Activated CD4-positive, alpha-beta T cell treated with anti-CD3 and anti-CD28 coated beads, Interleukin-2, amount 10 ng/mL, durations not matched to agents 24 days and 14 days (primary cell): ENCODE results near the gene RGS19. TPM values are rescaled to one million over a fixed set of nuclear protein-coding genes. Genes with fewer than 3 reads are reported as not detected.

Experiments used
- DNase-seq: peaks from one replicate; pipeline ENCODE4 v3.0.0; 2022
- H3K27ac Mint-ChIP-seq: one replicate; pipeline ENCODE4 v1.8.0; 2022; ENCODE audit warnings: mild to moderate bottlenecking, mixed read lengths
- H3K27me3 Mint-ChIP-seq: one replicate; pipeline ENCODE4 v1.8.0; 2022; ENCODE audit warnings: mixed read lengths
- H3K36me3 Mint-ChIP-seq: one replicate; pipeline ENCODE4 v1.8.0; 2022; ENCODE audit warnings: low read depth, mild to moderate bottlenecking, mixed read lengths
- H3K4me1 Mint-ChIP-seq: one replicate; pipeline ENCODE4 v1.8.0; 2021; ENCODE audit warnings: mixed read lengths
- H3K4me3 Mint-ChIP-seq: one replicate; pipeline ENCODE4 v1.8.0; 2022; ENCODE audit warnings: mild to moderate bottlenecking, moderate library complexity, mixed read lengths
- H3K9me3 Mint-ChIP-seq: one replicate; pipeline ENCODE4 v1.8.0; 2021; ENCODE audit warnings: mixed read lengths
- intact Hi-C: fragments of 100-400 bp; cut with micrococcal nuclease; formaldehyde crosslinking; loops from one replicate; pipeline ENCODE4 v1.15.1; 2023
- total RNA-seq: library from RNA; stranded (reverse); gene quantifications from 2 replicates; pipeline ENCODE4 v1.2.3, GENCODE V29; 2022

RGS19 gene
- total RNA-seq, 1 donor from 2014 or later, result 50.0 TPM

DNA sequence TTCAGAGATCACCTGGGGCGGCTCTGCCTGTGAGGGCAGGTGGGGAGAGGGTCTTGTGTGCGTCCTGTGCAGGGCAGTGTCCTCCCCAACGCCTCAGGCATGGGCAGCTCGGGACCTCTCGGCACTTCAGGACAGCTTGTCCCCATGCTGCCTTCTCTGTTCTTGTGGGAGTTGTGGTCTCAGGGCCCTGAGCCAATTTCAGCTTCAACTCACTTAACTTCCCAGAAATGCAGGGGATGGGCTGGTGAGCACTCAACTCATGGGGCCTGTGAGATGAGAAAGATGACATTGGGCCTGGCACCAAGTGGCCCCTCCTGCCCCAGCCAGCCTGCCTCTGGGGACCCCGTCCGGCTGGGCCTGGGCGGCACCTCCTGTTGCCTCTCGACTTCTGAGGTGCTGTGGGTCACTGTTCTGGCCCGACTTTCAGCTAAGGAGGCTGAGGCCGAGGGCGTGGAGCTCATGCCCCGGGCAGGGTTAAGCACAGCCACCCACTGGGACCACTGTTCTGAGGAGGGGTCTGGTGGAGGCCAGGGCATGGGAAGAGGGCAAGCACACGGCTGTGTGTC is 6.7 kb downstream of the RGS19 start:
- H3K4me1 Mint-ChIP-seq, result peaks cover 7% of the 10 kb centered on the region
- no peak overlapping the region for H3K4me3 Mint-ChIP-seq
- no peaks in the 10 kb centered on the region for H3K27me3 Mint-ChIP-seq

DNA sequence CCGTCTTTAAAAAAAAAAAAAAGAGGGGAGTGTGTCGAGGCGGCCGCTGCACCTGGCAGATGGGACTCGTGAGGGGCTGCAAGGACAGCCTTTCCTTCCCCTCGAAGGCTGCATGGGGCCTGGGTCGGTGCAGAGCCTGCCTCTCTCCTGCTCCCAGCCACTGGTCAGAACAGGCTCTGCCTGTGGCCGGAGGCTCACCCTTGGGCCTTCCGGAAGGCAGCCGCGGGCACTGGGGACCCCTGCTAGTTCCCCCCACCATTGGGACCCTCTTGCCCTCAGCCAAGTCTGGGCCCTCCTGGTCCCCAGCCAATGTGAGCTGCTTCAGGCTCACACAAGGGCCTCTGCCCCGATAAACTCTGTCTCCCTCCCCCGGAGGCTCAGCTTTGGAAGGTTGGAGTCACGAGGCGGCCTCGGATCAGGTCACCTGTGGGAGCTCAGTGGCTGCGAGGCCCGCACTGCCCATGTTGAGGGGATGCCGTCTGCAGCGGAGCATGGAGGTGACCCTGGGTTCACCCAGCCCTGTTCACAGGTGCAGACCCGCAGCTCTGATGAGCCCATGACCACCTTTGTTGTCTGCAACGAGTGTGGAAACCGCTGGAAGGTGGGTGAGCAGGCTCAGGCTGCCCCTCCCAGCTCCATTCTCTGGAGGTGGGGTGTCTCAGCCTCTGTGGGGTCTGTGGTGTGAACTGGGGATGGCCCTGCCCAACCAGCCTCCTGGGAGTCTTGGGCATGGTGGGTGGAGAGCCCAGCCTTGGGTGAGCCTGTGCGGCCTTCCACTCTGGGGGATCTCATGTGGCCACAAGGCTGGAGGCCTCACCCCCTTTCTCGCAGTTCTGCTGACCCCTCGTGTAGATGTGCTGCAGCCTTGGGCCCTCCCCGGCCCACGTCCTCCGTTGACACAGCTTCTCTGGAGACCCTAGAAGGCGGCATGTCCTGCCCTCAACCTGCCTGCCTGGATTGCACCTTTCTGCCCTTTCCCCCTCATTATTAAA is 7.7 kb downstream of the RGS19 start:
- Mint-ChIP-seq H3K27ac (no peak overlapping the region), H3K9me3 (no peaks in the 10 kb centered on the region)
- intact Hi-C loops, result no loop called here

More for the DNA sequence above, 6.7 kb downstream of the RGS19 start:
- intact Hi-C loops, result no loop called here
- Mint-ChIP-seq H3K9me3 (no peaks in the 10 kb centered on the region), H3K36me3 (peaks cover 18% of the 10 kb centered on the region), H3K27ac (peak overlapping the region; percentile 58)
- no peak for DNase-seq

DNA sequence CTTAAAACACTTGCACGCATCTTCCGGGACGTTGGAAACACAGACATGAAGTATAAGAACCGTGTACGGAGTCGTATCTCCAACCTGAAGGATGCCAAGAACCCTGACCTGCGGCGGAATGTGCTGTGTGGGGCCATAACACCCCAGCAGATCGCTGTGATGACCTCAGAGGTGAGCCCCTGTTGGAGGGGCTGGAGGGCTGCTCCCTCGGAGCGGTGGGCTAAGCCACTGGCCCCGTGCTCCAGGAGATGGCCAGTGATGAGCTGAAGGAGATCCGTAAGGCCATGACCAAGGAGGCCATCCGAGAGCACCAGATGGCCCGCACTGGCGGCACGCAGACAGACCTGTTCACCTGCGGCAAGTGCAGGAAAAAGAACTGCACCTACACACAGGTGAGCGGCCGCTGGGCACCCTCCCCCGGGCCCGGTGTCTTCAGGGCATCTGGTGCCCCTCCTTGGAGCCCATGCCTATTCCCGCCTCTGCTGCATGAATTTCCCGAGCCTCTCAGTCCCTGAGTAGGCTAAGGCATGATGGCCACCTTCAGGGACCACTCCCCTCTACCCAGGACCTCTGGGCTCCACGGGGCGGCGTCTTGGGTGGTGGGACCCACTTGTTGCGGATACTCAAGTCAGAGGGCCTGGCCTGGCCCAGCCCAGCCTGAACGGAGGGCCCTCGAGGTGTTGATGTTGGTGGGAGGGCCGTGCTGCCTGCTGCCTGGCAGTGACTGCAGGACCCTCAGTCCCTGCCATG is 8.9 kb downstream of the RGS19 start:
- DNase-seq, result no peak
- no peaks in the 10 kb centered on the region for H3K27me3 Mint-ChIP-seq
- peaks cover 25% of the 10 kb centered on the region for H3K4me1 Mint-ChIP-seq
- H3K36me3 Mint-ChIP-seq, result peaks cover 14% of the 10 kb centered on the region
- no peaks in the 10 kb centered on the region for H3K9me3 Mint-ChIP-seq
- no peak overlapping the region for H3K27ac Mint-ChIP-seq
- H3K4me3 Mint-ChIP-seq, result no peak overlapping the region
- intact Hi-C loops, result no loop called here

More for the DNA sequence above, 7.7 kb downstream of the RGS19 start:
- Mint-ChIP-seq H3K4me1 (peaks cover 14% of the 10 kb centered on the region), H3K27me3 (no peaks in the 10 kb centered on the region), H3K36me3 (peaks cover 20% of the 10 kb centered on the region), H3K4me3 (no peak overlapping the region)
- DNase-seq, result no peak

DNA sequence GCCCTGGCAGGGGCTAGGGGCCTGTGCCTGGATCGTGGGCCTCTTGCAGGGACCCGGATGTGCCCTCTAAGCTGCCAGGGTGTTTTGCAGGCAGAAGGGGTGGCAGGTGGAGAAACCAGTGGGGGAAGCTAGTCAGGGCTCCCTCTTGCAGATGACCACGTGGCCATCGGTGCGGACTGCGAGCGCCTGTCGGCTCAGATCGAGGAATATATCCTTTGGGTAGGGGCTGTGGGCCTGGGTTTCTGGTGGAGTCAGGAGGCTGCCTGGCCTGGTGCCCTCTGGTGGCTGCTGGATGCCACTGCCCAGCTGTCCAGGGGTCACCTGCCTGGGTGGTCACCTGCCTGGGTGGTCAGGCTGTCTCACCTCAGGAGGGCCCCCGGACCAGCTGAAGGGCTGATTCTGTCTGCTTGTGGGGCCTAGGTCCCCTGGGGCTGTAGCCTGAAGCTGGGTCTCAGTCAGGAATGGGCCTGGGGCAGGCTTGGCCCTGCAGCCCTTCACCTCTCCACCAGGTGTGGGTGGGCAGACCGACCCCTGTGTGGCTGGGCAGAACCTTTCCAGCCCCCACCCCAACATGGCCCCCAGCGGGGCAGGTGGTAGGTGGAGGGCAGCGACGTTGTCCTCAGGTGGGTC is 9.6 kb downstream of the RGS19 start:
- Mint-ChIP-seq H3K27me3 (no peaks in the 10 kb centered on the region), H3K27ac (no peak overlapping the region), H3K9me3 (no peaks in the 10 kb centered on the region), H3K4me3 (no peak overlapping the region), H3K36me3 (peaks cover 13% of the 10 kb centered on the region), H3K4me1 (peaks cover 29% of the 10 kb centered on the region)
- intact Hi-C loops, result loop anchor here (10.0 kb wide), 2 partner anchors 205 to 445 kb away; partner anchors contain the start of genes ABHD16B, GMEB2 and TPD52L2
- peak; percentile 81 for DNase-seq

DNA sequence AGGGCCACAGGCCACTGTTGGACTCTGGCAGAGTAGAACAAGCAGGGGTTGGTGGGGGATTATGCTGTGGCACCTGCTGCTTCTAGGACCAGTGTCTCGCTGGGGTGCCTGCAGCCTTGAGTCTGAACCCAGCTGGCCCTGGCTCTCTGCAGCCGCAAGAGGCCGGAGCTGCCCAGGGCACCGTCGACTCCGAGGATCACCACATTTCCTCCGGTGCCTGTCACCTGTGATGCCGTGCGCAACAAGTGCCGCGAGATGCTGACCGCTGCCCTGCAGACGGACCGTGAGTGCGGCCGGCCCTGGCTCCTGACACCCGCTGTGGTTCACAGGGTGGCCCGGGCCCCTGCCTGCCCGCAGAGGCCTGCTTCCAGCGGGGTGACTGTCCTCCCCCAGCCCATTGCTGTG is 10.1 kb downstream of the RGS19 start:
- H3K27me3 Mint-ChIP-seq, result no peaks in the 10 kb centered on the region
- H3K36me3 Mint-ChIP-seq, result peaks cover 13% of the 10 kb centered on the region
- peaks cover 34% of the 10 kb centered on the region for H3K4me1 Mint-ChIP-seq
- H3K27ac Mint-ChIP-seq, result no peak overlapping the region
- no peaks in the 10 kb centered on the region for H3K9me3 Mint-ChIP-seq
- intact Hi-C loops, result loop anchor here (10.0 kb wide), 2 partner anchors 204 to 444 kb away; partner anchors contain the start of genes ABHD16B, GMEB2 and TPD52L2
- DNase-seq, result no peak
- H3K4me3 Mint-ChIP-seq, result no peak overlapping the region

DNA sequence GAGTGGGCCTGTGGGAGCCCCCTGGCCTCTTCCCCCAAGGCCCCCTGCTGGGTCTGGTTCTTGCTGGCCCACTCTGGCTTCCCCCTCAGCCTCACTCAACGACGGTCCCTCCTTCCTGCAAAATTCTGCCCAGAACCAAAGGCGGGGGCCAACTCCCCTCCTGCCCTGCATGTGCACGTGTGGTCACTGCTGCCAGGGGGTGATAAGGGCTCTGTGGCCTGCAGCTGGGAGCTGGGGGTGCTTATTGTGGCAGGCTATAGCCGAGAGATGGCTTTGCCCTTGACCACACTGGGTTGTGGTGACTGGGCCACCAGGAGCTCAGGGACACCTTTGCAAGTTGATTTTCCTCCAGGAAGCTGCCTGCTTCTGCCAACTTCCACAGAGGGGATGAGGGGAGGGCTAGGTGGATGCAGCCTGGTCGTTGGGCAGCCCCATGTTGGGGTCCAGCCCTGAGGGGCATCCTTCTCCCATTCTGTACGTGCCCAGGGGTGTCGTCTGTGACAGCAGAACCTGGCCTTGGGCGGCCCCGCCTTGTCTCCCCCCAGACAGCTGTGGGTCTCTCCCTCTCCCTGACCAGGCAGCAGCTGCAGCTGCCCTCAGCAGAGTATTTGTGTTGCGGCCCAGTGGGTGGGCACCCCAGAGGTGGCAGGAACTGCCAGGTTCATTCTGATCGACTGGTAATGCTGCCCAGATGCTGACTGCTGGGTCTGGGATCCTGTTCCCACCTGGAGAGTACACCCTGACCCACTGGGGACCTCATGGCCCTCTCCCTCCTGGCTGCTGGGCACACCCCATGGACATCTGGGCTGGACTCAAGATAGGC is 10.7 kb downstream of the RGS19 start:
- H3K4me3 Mint-ChIP-seq, result peak overlapping the region; percentile 34
- intact Hi-C loops, result loop anchor here (10.0 kb wide), 2 partner anchors 204 to 444 kb away; partner anchors contain the start of genes ABHD16B, GMEB2 and TPD52L2
- peaks cover 40% of the 10 kb centered on the region for H3K4me1 Mint-ChIP-seq
- peaks cover 13% of the 10 kb centered on the region for H3K36me3 Mint-ChIP-seq
- DNase-seq, result no peak
- H3K27me3 Mint-ChIP-seq, result no peaks in the 10 kb centered on the region
- H3K9me3 Mint-ChIP-seq, result no peaks in the 10 kb centered on the region
- peak overlapping the region; percentile 15 for H3K27ac Mint-ChIP-seq

DNA sequence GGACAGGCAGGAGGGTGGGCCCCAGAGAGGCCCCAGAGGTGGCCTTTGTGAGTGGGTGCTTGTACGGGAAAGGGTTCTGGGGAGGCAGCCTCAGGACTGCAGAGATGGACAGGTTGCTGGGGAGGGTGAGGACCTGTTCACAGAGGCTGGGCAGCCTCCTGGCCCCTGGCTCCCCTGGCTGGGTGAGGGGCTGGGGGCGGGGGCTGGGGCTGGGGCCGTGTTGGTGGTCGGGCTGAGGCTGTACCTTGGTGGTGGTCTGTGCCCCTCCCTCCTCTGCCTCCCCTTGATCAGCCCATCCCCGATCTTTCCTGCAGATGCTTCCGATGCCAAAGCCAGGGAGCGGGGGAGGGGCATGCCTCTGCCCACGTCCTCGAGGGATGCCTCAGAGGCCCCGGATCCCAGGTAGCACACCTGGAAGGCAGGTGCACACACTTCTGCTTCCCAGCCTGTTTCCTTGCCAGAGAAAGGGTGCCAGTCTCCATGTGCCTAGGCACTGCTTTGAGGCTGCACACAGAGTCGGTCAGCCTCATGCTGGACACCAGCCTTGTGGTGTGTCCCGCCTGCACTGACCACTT is 11.5 kb downstream of the RGS19 start:
- Mint-ChIP-seq H3K4me3 (peak overlapping the region; percentile 76), H3K36me3 (peaks cover 11% of the 10 kb centered on the region), H3K4me1 (peaks cover 41% of the 10 kb centered on the region), H3K27me3 (no peaks in the 10 kb centered on the region), H3K9me3 (no peaks in the 10 kb centered on the region), H3K27ac (peak overlapping the region; percentile 41)
- intact Hi-C loops, result loop anchor here (10.0 kb wide), 2 partner anchors 203 to 443 kb away; partner anchors contain the start of genes ABHD16B, GMEB2 and TPD52L2
- DNase-seq, result no peak

DNA sequence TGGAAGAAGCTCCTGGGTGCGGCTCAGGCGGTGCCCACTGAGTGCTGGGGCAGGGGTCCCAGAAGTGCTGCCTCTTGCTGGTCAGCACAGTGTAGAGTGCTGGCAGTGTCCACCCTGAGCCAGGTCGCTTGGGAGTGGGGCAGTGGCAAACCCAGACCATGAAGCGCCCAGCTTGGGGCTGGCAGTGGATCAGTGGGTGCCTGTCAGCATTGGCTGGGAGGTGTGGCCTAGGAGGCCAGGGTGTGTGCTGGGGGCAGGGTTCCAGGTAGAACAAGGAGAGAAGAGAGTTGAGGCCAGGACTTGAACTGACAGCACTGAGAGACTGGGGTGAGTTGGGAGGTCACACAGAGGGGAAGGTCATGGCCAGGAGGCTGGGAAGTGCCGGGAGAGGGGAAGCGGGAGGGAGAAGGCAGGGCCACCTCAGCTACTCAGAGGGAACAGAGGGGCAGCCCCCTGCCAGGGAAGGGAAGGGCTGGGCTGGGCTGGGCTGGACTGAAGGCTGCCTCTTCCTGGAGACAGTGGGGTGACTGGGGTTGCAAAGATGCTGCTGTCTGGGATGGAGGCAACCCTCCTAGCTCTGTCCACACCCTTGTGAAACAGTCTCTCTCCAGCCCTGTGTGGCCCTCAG is 12.2 kb downstream of the RGS19 start:
- Mint-ChIP-seq H3K27ac (peak overlapping the region; percentile 88), H3K4me3 (peak overlapping the region; percentile 76), H3K4me1 (peaks cover 45% of the 10 kb centered on the region), H3K9me3 (no peaks in the 10 kb centered on the region), H3K36me3 (peaks cover 6% of the 10 kb centered on the region), H3K27me3 (no peaks in the 10 kb centered on the region)
- intact Hi-C loops, result loop anchor here (10.0 kb wide), 2 partner anchors 202 to 442 kb away; partner anchors contain the start of genes ABHD16B, GMEB2 and TPD52L2
- no peak for DNase-seq

DNA sequence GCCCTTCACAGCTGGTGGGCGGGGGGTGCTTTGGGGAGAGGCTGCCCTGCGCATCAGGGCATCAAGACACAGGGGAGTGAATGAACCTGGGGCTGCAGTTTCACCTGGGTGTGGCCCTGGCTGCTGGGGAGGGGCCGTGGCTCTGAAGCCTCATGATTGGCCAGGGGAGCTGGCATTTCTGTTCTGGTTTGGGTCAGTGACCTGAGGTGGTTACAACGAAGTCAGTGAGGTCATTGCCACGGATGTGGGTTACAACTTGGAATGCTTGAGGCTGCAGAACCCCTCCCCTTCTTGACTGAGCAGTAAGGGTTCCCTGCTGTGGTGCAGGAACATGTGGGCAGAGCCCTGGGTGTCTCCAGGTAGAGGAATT is 13.4 kb downstream of the RGS19 start:
- no peaks in the 10 kb centered on the region for H3K9me3 Mint-ChIP-seq
- intact Hi-C loops, result loop anchor here (1.0 to 10.0 kb wide), 3 partner anchors 13 to 441 kb away; partner anchors contain the start of genes ABHD16B, GMEB2, RGS19 and TPD52L2
- peaks cover 47% of the 10 kb centered on the region for H3K4me1 Mint-ChIP-seq
- H3K27me3 Mint-ChIP-seq, result no peaks in the 10 kb centered on the region
- peak overlapping the region; percentile 88 for H3K27ac Mint-ChIP-seq
- peaks cover 5% of the 10 kb centered on the region for H3K36me3 Mint-ChIP-seq
- peak; percentile 93 for DNase-seq
- H3K4me3 Mint-ChIP-seq, result peak overlapping the region; percentile 76

DNA sequence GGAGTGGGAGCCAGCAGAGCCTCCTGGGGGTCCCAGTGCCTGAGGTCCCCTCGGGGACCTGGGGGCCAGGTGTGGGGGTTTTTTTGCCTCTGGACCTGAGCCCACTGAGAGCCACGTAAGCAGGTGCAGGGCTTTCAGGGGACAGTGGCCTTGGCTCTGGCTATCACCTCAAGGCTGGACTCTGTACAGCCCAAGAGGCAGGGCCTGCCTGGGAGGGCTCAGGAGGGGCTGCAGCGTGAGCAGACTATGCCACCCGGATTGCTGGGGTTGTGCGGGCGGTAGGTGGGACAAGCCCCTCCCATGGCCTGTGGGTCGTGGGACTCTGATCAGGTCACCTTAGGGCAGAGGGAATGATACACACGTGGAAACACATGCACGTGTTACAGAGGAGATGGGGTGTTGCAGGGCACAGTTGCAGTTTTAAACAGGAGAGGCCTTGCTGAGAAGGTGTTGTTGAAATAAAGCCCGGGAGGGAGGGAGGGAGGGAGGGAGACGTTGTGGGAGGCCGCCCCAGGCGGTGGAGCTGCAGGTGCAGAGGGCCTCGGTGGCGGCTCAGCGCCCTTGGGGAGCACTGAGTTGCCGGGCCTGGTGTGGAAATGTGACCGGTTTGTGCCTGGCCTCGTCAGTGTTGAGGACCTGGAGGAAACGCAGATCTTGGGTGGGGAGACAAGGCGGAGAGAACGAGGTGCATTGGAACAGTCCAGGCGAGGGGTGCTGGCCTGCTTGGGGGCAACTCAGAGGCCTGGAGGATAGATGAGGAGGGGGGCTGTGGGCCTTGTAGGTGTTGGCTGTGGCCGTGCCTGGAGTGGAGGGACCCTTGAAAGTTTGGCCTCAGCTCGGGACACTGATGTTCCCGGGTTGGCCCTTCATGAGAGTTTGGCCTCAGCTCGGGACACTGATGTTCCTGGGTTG is 14.0 kb downstream of the RGS19 start:
- peak; percentile 76 for DNase-seq
- peak overlapping the region; percentile 76 for H3K4me3 Mint-ChIP-seq
- no peaks in the 10 kb centered on the region for H3K9me3 Mint-ChIP-seq
- intact Hi-C loops, result loop anchor here (10.0 kb wide), 2 partner anchors 201 to 441 kb away; partner anchors contain the start of genes ABHD16B, GMEB2 and TPD52L2
- peaks cover 5% of the 10 kb centered on the region for H3K36me3 Mint-ChIP-seq
- H3K27me3 Mint-ChIP-seq, result no peaks in the 10 kb centered on the region
- H3K4me1 Mint-ChIP-seq, result peaks cover 47% of the 10 kb centered on the region
- peak overlapping the region; percentile 88 for H3K27ac Mint-ChIP-seq

DNA sequence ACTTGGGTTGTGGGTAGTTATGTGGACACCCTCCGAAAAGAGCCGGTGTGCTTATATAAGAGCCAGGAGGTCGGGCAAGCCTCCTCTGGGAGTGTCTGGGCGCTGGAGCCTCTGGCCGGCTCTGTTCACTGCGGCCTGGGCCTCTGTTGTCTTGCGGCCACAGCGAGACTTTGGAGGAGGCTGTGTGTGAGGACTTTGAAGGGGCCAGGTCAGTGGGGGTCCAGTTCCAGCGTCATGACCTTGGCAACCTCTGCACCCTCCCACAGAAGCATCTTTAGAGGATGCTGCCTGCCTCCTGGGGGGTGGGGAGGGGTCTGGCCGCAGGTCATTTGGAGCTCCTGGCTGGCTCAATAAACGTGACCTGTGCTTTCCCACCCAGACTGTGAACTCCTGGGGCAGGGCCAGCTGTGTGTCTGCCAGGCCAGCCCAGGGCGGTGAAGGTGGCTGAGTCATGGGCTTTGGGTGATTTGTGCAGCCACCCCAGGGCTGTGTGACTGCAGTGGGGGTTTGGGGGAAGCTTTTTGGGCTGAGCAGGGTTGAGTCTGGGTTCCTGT is 15.1 kb downstream of the RGS19 start:
- no peak for DNase-seq
- Mint-ChIP-seq H3K4me3 (peak overlapping the region; percentile 95), H3K4me1 (peaks cover 47% of the 10 kb centered on the region), H3K27me3 (no peaks in the 10 kb centered on the region), H3K9me3 (no peaks in the 10 kb centered on the region), H3K27ac (peak overlapping the region; percentile 91), H3K36me3 (peaks cover 5% of the 10 kb centered on the region)
- intact Hi-C loops, result loop anchor here (5.0 to 10.0 kb wide), 4 partner anchors 199 to 527 kb away; partner anchors contain the start of genes ABHD16B, ARFRP1, GMEB2 and PTK6
